HCT116 (cell line): ENCODE data around the gene MICAL3. TPM values are rescaled to one million over a fixed set of nuclear protein-coding genes. Genes with fewer than 3 reads are reported as not detected.

Experiments used
- ATAC-seq: fragments of 200-7000 bp; cut with Tn5 transposase; 2 replicates; pipeline ENCODE4 v1.9.1; 2020; ENCODE audit warnings: mild to moderate bottlenecking, moderate library complexity
- BruUV-seq: library from RNA; stranded (reverse); fragments of 400-500 nt; replicated peaks from 2 replicates; lab custom pipeline; 2021; lab: Mats Ljungman, UMichigan
- CTCF ChIA-PET: fragments of 300-600 bp; sonication (Branson Sonifier 250); formaldehyde crosslinking; loops from one replicate; lab custom pipeline; 2021; ENCODE audit warnings: antibody characterized with exemption; lab: Charles Lee
- POLR2A ChIA-PET: fragments of 300-600, 350-600 bp; sonication (Branson Sonifier 250); formaldehyde crosslinking; loops from one replicate; lab custom pipeline; 2021; ENCODE audit warnings: antibody characterized with exemption; lab: Charles Lee
- RAD21 ChIA-PET, 2 experiments: fragments of 300-600 bp; sonication (Branson Sonifier 250); formaldehyde crosslinking; loops; one replicate each; lab custom pipeline; 2023; ENCODE audit warnings: low total read pairs in 2 of 2; ENCODE audit not compliant: uncharacterized antibody in 2 of 2, unreplicated experiment in 2 of 2, low non-redundant PET in 1 of 2; lab: Charles Lee
- DNase-seq: peaks from one replicate; pipeline ENCODE4 v3.0.0-alpha.2; 2010; ENCODE audit warnings: low read depth, low spot score
- H2AFZ ChIP-seq: fragments of 200-600 bp; shearing (Covaris generic), sonication (generic); 2 replicates; pipeline ENCODE4 v1.6.1; 2017; ENCODE audit warnings: low read depth, mixed run types, mixed read lengths, antibody characterized with exemption, low read length; ENCODE audit not compliant: poor library complexity, severe bottlenecking
- H3K27ac ChIP-seq: 2 replicates; pipeline ENCODE4 v1.5.1; 2012; ENCODE audit warnings: low read depth, low read length
- H3K27me3 ChIP-seq: fragments of 200-600 bp; sonication (generic); 2 replicates; pipeline ENCODE4 v1.6.1; 2016; ENCODE audit warnings: mixed run types, low read length, mixed read lengths; ENCODE audit not compliant: insufficient read depth
- H3K36me3 ChIP-seq, 2 experiments: fragments of 200-500 bp in 1 of 2; fragments of 200-600 bp in 1 of 2; sonication (Bioruptor generic) in 1 of 2; sonication (generic) in 1 of 2; 2 replicates each; pipeline versions ENCODE4 v1.5.1 to v1.6.1; 2014 to 2016; ENCODE audit warnings: low read length in 2 of 2, inconsistent platforms in 1 of 2, mixed read lengths in 1 of 2, mixed run types in 1 of 2; ENCODE audit not compliant: insufficient read depth in 2 of 2, control insufficient read depth in 1 of 2
- H3K4me1 ChIP-seq, 2 experiments: fragments of 200-600 bp in 1 of 2; sonication (generic) in 1 of 2; 2 replicates each; pipeline versions ENCODE4 v1.5.1 to v1.6.1; 2012 to 2017; ENCODE audit warnings: low read length in 2 of 2, inconsistent platforms in 1 of 2, mild to moderate bottlenecking in 1 of 2, mixed read lengths in 1 of 2, mixed run types in 1 of 2, moderate library complexity in 1 of 2; ENCODE audit not compliant: insufficient read depth in 2 of 2, control insufficient read depth in 1 of 2
- H3K4me2 ChIP-seq: fragments of 200-600 bp; sonication (generic); 2 replicates; pipeline ENCODE4 v1.6.1; 2017; ENCODE audit warnings: mixed run types, low read length, mixed read lengths
- H3K4me3 ChIP-seq, 2 experiments: fragments of 200-600 bp in 1 of 2; sonication (generic) in 1 of 2; replicated peaks in 1 of 2; 2 replicates each; pipeline ENCODE4 v1.5.1; 2011 to 2016; ENCODE audit warnings: low read length in 2 of 2, control low read depth in 1 of 2, low read depth in 1 of 2, mild to moderate bottlenecking in 1 of 2, mixed read lengths in 1 of 2, mixed run types in 1 of 2
- H3K79me2 ChIP-seq: fragments of 200-600 bp; sonication (generic); 2 replicates; pipeline ENCODE4 v1.6.1; 2017; ENCODE audit warnings: mild to moderate bottlenecking, mixed run types, low read length, moderate library complexity, mixed read lengths; ENCODE audit not compliant: insufficient read depth
- H3K9ac ChIP-seq: fragments of 200-600 bp; sonication (generic); 2 replicates; pipeline ENCODE4 v1.6.1; 2016; ENCODE audit warnings: low read length, mixed read lengths
- H3K9me2 ChIP-seq: fragments of 200-600 bp; sonication (generic), shearing (Covaris generic); 2 replicates; pipeline ENCODE4 v1.6.1; 2017; ENCODE audit warnings: mixed run types, mild to moderate bottlenecking, moderate library complexity; ENCODE audit not compliant: insufficient read depth
- H3K9me3 ChIP-seq, 2 experiments: fragments of 200-500 bp in 1 of 2; fragments of 200-600 bp in 1 of 2; sonication (Bioruptor generic) in 1 of 2; sonication (generic) in 1 of 2; 2 replicates each; pipeline ENCODE4 v1.6.1; 2014 to 2017; ENCODE audit warnings: low read length in 2 of 2, mixed read lengths in 2 of 2, inconsistent platforms in 1 of 2, low read depth in 1 of 2, mild to moderate bottlenecking in 1 of 2, mixed run types in 1 of 2, moderate library complexity in 1 of 2; ENCODE audit not compliant: control insufficient read depth in 1 of 2, insufficient read depth in 1 of 2
- H4K20me1 ChIP-seq: fragments of 200-600 bp; sonication (generic), shearing (Covaris generic); 2 replicates; pipeline ENCODE4 v1.6.1; 2017; ENCODE audit warnings: mixed run types, mild to moderate bottlenecking, moderate library complexity; ENCODE audit not compliant: insufficient read depth
- CBX3 ChIP-seq: IDR thresholded peaks from 2 replicates; pipeline ENCODE4 v1.6.1; 2012; ENCODE audit warnings: low read depth
- EGR1 ChIP-seq: IDR thresholded peaks from 2 replicates; pipeline ENCODE4 v1.6.1; 2012; ENCODE audit warnings: low read depth
- ELF1 ChIP-seq: IDR thresholded peaks from 2 replicates; pipeline ENCODE4 v1.6.1; 2012; ENCODE audit warnings: low read depth, borderline replicate concordance
- EZH2 ChIP-seq: fragments of 200-600 bp; sonication (generic); IDR thresholded peaks from 2 replicates; pipeline ENCODE4 v1.6.1; 2017; ENCODE audit warnings: antibody characterized with exemption, mixed run types
- POLR2A ChIP-seq: IDR thresholded peaks from 2 replicates; pipeline ENCODE4 v1.7.0; 2011; ENCODE audit warnings: borderline replicate concordance; ENCODE audit not compliant: insufficient read depth, insufficient read length; ENCODE audit errors: extremely low read depth
- SRF ChIP-seq: IDR thresholded peaks from 2 replicates; pipeline ENCODE4 v1.6.1; 2012; ENCODE audit warnings: low read depth
- TCF7L2 ChIP-seq: IDR thresholded peaks from 2 replicates; pipeline ENCODE4 v1.7.0; 2011; ENCODE audit warnings: borderline replicate concordance, inconsistent platforms; ENCODE audit not compliant: insufficient read depth, insufficient read length; ENCODE audit errors: extremely low read depth
- intact Hi-C: fragments of 100-400 bp; cut with micrococcal nuclease; formaldehyde crosslinking; loops from 2 replicates; pipeline ENCODE4 v1.10.0; 2022
- total RNA-seq: library from RNA; stranded (reverse); gene quantifications from one replicate; pipeline ENCODE4 v1.2.1, GENCODE V29; 2021; ENCODE audit not compliant: unreplicated experiment
- TF ChIP-seq, protein P1 (sequence below): IDR thresholded peaks from 2 replicates; pipeline ENCODE4 v1.6.1; 2012

MICAL3 gene
- total RNA-seq, 1 experiment from 2014 or later = 30.8 TPM

- TF ChIP-seq EZH2 (no peak), CBX3 (no peak), POLR2A (no peak), ELF1 (no peak)
Observed at GRCh38 chr22:17949642-17950473, 74.5 kb downstream of the MICAL3 start (continued).

DNA sequence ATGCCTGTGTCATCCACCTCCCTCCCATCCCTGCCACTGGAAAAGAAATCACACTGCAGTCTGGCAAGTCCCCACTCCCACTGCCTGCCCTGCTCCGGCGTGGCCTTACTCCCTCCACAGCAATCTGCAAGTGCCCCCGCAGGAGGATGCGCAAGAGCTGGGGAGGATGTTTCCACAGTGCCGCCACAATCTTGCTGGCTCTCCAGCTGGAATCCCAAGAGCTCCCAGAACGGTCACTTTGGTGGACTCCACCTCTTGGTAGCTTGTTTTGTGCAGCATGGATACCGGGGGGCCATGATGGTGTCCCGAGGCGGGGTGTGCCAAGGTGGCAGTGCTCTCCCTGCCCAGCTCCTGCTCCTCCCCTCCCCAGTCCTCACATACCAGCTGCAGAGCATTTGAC, 76.3 kb downstream of the MICAL3 start:
- H3K27ac ChIP-seq = no peak overlapping the region
- ChIA-PET CTCF (no interaction called here), RAD21 (no interaction called here), POLR2A (no interaction called here)
- no peaks in the 10 kb centered on the region for H4K20me1 ChIP-seq
- H3K4me1 ChIP-seq = peaks cover 0 to 11% of the 10 kb centered on the region in 2 experiments; a peak in 2 of 4 replicates
- no peak overlapping the region for H3K9ac ChIP-seq
- no peak overlapping the region for H3K4me3 ChIP-seq
- no peak overlapping the region for H2AFZ ChIP-seq
- BruUV-seq = no TSS peak
- no peaks in the 10 kb centered on the region for H3K9me2 ChIP-seq
- DNase-seq (no peak), ATAC-seq (no peak)
- no peak overlapping the region for H3K4me2 ChIP-seq
- H3K27me3 ChIP-seq = no peaks in the 10 kb centered on the region
- TF ChIP-seq SRF = no peak
- TF ChIP-seq, protein P1, sequence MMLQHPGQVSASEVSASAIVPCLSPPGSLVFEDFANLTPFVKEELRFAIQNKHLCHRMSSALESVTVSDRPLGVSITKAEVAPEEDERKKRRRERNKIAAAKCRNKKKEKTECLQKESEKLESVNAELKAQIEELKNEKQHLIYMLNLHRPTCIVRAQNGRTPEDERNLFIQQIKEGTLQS = no peak
- TF ChIP-seq ELF1 = no peak
- no peak for TF ChIP-seq EGR1
- no peak for TF ChIP-seq TCF7L2
- H3K36me3 ChIP-seq = no peaks in the 10 kb centered on the region
- peaks cover 96% of the 10 kb centered on the region for H3K79me2 ChIP-seq
- H3K9me3 ChIP-seq = no peaks in the 10 kb centered on the region
- intact Hi-C loops = no loop called here
